ENCODE measurements around the gene ARID1B. TPM values are rescaled to one million over a fixed set of nuclear protein-coding genes. Genes with fewer than 3 reads are reported as not detected.

ARID1B gene
- total RNA-seq, 1 experiment from 2014 or later, result 35.6 TPM

- Histone ChIP-seq H3K27me3 (ENCODE audit: insufficient read depth, low read length) (no peaks in the 10 kb centered on the region), H3K4me2 (ENCODE audit: low read length) (no peak overlapping the region), H4K20me1 (ENCODE audit: insufficient read depth) (no peaks in the 10 kb centered on the region), H3K27ac (ENCODE audit: low read depth, low read length) (no peak overlapping the region), H3K9me2 (ENCODE audit: insufficient read depth) (no peaks in the 10 kb centered on the region), H3K79me2 (ENCODE audit: insufficient read depth, low read length) (no peaks in the 10 kb centered on the region), H2AFZ (ENCODE audit: low read depth, low read length, poor library complexity, severe bottlenecking) (no peak overlapping the region), H3K4me1 (ENCODE audit: control insufficient read depth in 1 of 2, insufficient read depth in 2 of 2, low read length in 2 of 2) (peaks cover 2 to 9% of the 10 kb centered on the region in 2 experiments; a peak in 1 of 4 replicates), H3K9me3 (ENCODE audit: control insufficient read depth in 1 of 2, insufficient read depth in 1 of 2, low read depth in 1 of 2, low read length in 2 of 2) (no peaks in the 10 kb centered on the region), H3K9ac (ENCODE audit: low read length) (no peak overlapping the region), H3K36me3 (ENCODE audit: control insufficient read depth in 1 of 2, insufficient read depth in 2 of 2, low read length in 2 of 2) (no peaks in the 10 kb centered on the region), H3K4me3 (replicated peaks in 1 of 2; ENCODE audit: low read depth in 1 of 2, low read length in 2 of 2) (no peak overlapping the region)
- intact Hi-C loops (cut with micrococcal nuclease), result loop anchor here (10.0 kb wide), 1 partner anchor 1013 kb away; no protein-coding TSS in a partner anchor
- TF ChIP-seq SRF (IDR thresholded peaks at IDR 0.05; ENCODE audit: low read depth) (no peak), TCF7L2 (IDR thresholded peaks at IDR 0.05; ENCODE audit: borderline replicate concordance, extremely low read depth, insufficient read depth, insufficient read length) (no peak), POLR2A (IDR thresholded peaks at IDR 0.05; ENCODE audit: borderline replicate concordance, extremely low read depth, insufficient read depth, insufficient read length) (no peak), CEBPB (IDR thresholded peaks at IDR 0.05; ENCODE audit: low read depth) (no peak), JUND (IDR thresholded peaks at IDR 0.05) (no peak), FOSL1 (IDR thresholded peaks at IDR 0.05; ENCODE audit: low read depth) (no peak), CBX3 (IDR thresholded peaks at IDR 0.05; ENCODE audit: low read depth) (no peak), SP1 (IDR thresholded peaks at IDR 0.05; ENCODE audit: low read depth) (no peak), YY1 (IDR thresholded peaks at IDR 0.05; ENCODE audit: extremely low read depth, insufficient replicate concordance, low read depth, low read length) (no peak), EZH2 (IDR thresholded peaks at IDR 0.05) (no peak), POLR2AphosphoS5 (IDR thresholded peaks at IDR 0.05; ENCODE audit: low read depth, low read length) (no peak), ATF3 (IDR thresholded peaks at IDR 0.05) (no peak), SIN3A (IDR thresholded peaks at IDR 0.05; ENCODE audit: low read depth) (no peak), EGR1 (IDR thresholded peaks at IDR 0.05; ENCODE audit: low read depth) (no peak), EZH2phosphoT487 (IDR thresholded peaks at IDR 0.05; ENCODE audit: borderline replicate concordance) (no peak), ELF1 (IDR thresholded peaks at IDR 0.05; ENCODE audit: borderline replicate concordance, low read depth) (no peak), RAD21 (IDR thresholded peaks at IDR 0.05; ENCODE audit: low read depth) (no peak)
- TF ChIP-seq, protein P1, sequence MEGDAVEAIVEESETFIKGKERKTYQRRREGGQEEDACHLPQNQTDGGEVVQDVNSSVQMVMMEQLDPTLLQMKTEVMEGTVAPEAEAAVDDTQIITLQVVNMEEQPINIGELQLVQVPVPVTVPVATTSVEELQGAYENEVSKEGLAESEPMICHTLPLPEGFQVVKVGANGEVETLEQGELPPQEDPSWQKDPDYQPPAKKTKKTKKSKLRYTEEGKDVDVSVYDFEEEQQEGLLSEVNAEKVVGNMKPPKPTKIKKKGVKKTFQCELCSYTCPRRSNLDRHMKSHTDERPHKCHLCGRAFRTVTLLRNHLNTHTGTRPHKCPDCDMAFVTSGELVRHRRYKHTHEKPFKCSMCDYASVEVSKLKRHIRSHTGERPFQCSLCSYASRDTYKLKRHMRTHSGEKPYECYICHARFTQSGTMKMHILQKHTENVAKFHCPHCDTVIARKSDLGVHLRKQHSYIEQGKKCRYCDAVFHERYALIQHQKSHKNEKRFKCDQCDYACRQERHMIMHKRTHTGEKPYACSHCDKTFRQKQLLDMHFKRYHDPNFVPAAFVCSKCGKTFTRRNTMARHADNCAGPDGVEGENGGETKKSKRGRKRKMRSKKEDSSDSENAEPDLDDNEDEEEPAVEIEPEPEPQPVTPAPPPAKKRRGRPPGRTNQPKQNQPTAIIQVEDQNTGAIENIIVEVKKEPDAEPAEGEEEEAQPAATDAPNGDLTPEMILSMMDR (IDR thresholded peaks at IDR 0.05 in 2 of 3, conservative IDR thresholded peaks at IDR 0.05 in 1 of 3; ENCODE audit: borderline replicate concordance in 1 of 3, insufficient read depth in 1 of 3, low read depth in 2 of 3, low read length in 2 of 3), result no peak
- TF ChIP-seq, protein P2, sequence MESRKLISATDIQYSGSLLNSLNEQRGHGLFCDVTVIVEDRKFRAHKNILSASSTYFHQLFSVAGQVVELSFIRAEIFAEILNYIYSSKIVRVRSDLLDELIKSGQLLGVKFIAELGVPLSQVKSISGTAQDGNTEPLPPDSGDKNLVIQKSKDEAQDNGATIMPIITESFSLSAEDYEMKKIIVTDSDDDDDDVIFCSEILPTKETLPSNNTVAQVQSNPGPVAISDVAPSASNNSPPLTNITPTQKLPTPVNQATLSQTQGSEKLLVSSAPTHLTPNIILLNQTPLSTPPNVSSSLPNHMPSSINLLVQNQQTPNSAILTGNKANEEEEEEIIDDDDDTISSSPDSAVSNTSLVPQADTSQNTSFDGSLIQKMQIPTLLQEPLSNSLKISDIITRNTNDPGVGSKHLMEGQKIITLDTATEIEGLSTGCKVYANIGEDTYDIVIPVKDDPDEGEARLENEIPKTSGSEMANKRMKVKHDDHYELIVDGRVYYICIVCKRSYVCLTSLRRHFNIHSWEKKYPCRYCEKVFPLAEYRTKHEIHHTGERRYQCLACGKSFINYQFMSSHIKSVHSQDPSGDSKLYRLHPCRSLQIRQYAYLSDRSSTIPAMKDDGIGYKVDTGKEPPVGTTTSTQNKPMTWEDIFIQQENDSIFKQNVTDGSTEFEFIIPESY (IDR thresholded peaks at IDR 0.05; ENCODE audit: extremely low read depth, insufficient replicate concordance, low read length), result no peak
- TF ChIP-seq, protein P3, sequence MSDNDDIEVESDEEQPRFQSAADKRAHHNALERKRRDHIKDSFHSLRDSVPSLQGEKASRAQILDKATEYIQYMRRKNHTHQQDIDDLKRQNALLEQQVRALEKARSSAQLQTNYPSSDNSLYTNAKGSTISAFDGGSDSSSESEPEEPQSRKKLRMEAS (IDR thresholded peaks at IDR 0.05), result no peak
- ChIA-PET RAD21 (ENCODE audit: low non-redundant PET in 1 of 2, low total read pairs in 2 of 2, uncharacterized antibody in 2 of 2, unreplicated experiment in 2 of 2) (no interaction called here), POLR2A (no interaction called here), CTCF (no interaction called here)
- no TSS peak for BruUV-seq (replicated peaks)
- DNase-seq (ENCODE audit: low read depth, low spot score) (no peak), ATAC-seq (no peak)
Observed at GRCh38 chr6:157188213-157188612, 411.0 kb downstream of the ARID1B start.
